Activated T-helper 1 cell treated with anti-CD3 and anti-CD28 coated beads, Interleukin-2, amount 50 U/mL, for 16 hours (primary cell): ENCODE measurements around the gene IQSEC1.

ENCODE experiments used
- DNase-seq, 2 donors: peaks; one replicate each; pipeline ENCODE4 v3.0.0-alpha.2; 2020; ENCODE audit warnings: low read depth in 1 of 2, low spot score in 1 of 2

Gene IQSEC1

DNA sequence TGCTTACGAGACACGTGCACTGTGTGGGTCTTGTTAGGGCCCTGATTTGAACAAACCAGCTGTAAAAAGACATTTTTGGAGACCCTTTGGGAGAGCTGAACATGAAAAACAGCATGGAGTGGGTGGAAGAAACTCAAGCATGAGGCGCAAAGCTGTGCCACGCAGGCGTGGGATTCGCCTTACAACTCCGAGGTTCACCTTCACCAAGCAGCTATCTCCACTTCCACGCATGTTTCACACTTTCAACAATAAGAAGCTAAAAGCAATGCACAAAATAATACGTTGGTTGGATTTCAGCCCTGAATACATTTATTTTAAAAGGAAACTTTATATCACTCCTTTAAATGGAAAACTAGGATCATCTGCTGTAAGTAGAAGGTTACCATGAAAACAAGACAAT lies 42.5 kb downstream of the IQSEC1 start:
- no peak for DNase-seq

DNA sequence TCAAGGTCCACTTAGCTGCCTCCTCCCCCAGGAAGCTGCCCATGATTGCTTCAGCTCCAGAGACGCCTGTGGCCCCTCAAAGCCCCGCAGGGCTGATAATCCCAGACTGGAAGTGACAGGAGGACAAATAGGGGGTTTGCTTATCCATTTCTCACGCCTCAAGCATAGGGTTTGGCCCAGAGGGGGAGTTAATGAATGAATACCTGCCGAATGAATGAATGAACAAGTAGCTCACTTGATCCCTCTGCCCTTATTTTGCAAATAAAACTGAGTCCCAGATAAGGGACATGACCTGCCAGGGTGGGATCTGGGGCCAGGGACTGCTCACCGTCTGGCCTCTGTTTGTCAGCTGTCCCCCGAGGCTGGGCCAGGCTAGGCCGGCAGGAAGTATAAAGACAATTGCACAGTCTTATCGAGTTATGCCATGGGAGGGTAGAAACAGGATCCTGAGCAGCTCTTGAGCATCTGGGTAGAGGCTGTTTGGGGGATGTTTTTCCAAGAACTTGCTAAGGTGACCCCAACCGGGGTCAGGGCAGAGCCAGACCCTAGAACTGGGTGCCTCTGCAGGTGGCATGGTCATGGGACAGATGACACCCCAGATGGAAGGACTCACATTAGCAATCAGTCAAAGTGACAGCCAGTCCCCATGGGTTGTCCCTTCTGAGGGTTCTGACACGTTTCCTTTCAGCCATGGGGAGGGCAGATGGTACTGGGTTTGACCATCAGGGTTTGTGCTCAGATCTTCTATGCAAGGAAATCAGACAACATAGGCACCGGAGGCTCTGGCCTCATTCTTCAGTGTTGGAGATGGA lies 45.0 kb downstream of the IQSEC1 start:
- DNase-seq = no peak

DNA sequence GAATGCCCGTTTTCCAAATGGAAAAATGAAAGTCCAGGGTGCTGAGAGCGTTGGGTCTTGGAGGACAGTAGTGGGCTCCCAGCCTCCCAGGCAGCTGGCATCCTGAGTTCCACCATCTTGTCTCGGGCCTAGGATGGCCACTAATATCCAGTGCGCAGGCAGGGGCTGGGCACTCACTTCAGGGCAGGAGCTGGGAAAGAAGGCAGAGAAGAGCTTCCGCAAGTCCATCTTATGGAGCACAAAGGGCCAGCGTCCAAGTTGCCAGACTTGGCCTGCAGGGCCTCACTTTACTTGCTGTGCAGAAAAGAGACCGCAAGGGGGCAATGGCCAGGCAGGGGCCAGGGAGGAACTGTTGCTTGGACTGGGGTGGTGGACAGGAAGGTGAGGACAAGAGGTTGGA lies 46.1 kb downstream of the IQSEC1 start:
- no peak for DNase-seq

DNA sequence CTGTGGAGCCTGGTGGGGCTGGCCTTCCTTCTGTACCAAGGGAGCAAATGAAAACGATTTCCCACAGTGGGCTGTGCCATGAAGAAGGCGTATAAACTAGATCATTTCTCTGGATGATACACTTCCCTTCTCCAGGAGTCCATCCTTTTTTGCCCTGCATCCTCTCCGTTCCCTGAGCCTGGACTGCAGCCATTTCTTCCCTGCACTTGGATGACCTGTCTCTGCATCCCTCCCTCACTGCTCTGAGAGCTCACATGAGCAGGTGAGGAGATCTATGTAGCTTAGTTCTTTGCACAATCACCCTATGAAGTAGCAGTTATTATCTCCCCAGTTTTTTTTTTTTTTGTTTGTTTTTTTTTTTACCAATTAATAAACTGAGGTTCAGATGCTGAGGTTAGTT lies 46.7 kb downstream of the IQSEC1 start:
- no peak for DNase-seq

DNA sequence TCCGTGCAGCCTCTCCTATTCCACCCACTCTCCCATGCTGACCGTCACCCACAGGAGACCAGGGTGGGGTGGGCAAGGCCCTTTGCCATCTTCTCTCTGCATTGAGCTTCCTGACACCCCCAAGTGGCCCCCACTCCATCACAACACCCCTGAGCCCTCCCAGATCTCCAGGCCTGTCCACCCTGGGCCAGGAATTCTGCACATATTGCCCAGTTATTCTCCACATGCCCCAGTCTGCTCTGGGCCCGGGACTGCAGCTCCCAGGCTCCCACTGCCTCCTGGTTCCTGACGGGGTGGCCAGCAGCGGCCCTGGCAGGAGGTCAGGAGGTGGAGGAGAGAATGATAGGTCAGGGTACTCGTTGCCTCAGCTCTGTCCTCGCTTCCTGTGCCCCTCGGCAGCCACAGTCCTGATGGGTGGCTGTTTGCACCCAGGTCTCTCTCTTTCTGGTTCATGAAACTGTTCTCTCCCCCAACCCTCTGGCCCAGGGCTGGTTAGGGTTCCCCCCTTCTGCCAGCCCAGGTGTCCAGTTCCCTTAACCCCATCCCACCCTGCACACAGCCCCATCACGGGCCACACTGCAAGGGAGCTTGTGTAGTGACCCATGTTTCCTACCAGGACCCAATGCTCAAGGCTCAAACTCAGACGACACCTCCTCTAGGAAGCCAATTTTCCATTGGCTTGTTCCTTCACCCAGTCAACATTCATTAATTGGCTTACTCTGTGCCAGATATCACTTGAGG lies 47.3 kb downstream of the IQSEC1 start:
- no peak for DNase-seq

DNA sequence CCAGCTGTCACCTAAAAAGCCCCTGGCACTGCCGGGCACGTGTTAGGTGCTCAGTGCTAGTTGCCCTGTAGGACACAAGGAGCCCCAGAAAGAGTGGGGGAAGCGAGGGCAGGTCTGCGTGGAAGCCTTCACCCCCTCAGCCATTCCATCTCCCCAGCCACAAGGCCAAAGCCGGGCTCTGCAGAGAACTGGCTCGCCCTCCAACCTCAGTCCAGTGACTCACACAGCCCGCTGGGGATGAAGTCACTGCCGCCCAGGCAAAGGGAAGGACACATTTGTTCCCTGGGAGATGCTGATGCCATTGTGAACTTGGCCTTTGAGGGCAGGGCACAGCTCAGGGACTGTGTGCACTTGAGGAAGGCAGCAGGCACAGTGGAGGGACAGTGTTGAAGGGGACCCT lies 48.1 kb downstream of the IQSEC1 start:
- DNase-seq = no peak

DNA sequence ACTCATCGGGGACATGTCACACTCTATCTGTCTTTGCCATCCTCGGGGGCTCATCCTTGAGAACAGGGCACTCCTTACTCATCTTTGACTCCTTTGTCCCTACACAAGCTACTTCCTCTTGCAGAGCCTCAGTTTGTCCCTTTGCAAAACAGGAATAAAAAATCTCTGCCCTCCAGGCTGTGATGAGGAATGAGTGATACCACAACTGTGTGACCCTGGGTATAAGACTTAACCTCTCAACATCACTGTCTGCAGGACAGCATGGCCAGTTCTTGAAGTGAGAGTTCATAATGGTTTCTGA lies 48.5 kb downstream of the IQSEC1 start:
- DNase-seq = no peak

DNA sequence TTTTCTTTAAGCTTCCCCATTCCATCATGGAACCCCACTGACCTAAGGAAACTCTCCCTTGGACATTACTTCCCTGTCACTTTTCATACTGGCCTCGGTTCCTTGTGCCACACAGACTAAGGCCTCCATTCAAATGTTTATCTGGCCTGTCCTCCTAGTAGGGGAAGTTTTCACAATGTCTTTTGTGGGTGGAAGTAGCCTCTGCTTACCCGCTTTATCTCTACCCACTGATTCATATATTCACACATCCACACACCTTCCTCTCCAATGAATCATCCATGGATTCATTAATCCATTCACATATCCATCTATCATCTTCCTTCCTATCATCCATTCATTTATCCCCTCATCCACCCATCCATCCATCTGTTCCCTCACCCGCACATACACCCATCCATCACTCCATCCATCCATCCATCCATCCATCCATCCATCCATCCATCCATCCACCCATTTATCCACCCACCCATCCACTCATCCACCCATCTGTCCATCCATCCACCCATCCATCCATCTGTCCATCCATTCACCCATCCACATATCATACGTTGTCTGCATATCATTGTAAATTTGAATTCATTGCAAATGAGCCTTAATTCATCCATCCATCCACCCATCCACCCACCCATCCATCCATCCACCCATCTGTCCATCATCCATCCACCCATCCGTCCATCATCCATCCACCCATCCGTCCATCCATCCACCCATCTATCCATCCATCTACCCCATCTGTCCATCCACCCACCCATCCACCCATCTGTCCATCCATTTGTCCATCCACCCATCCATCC lies 49.1 kb downstream of the IQSEC1 start:
- no peak for DNase-seq

DNA sequence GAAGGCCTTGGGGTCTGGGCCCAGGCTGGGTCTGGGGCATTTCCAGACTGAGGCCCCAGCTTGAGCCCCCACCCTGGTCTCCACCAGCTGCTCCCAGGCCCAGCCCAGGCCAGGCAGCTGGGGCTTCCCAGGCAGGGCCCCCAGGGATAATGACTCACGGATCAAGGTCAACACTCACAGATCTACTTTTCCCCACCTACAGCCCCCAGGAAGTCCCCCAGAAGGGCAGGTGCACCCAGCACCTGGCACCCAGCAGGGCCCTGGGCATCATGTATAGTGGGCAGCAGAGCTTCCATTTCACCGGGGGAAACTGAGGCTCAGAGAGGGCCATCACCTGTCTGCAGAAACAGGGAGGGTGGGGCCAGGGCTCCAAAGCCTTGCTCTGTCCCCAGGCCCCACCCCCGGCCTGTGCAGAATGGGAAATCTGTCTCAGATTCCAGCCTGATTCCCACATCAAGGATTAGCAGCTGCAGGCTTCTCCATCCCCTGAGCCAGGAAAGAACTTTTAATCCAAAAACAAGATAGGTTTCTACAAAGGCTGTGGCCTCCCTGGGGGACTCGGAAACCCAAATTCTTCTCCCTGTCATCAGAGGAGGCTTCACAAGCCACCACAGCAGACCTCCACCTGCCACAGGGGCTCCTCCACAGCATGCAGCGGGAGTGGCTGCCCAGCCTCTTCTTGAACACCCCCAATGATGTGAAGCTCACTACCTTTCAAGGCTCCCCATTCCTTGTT lies 49.8 kb downstream of the IQSEC1 start:
- DNase-seq = no peak

DNA sequence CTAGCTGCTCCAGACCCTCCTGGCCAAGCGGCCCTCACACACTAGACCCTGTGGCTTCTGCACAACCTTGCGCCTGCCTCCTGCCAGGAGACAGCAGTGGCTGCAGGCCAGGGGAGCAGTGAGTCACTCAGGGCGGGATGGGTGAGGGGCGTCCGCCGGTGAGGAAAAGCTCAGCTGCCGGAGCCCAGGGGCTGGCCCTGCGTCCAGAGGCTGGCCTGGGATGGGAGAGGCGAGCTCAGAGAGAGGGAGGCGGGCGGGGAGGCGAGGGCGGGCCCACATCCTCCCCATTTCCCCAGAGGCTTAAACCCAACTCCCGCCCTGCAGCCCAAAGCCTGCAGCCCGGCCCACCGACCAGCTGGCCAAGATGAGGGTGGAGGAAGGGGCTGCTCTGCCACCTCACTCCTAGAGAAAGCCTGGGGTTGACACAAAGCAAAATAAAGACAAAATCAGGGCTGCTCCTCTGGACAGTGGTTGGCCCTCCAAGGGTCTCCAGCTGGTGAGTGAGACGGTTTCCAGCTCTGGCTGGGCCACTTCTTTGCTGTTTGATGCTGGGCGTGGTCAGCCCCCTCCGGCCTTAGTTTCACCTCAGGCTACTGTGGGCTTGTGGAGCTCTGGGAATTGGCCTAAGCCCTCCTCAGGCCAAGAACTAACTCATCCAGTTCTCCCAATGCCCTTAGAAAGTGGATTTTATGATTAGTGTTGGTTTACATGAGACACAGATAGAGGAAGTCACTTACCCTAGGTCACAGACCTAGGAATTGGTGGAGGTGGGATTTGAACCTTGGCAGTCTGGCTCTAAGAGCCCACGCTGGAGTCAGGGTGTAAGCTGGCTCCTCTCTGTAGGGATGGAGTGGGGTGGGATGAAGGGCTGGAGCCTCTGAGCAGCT lies 50.6 kb downstream of the IQSEC1 start:
- DNase-seq = no peak

DNA sequence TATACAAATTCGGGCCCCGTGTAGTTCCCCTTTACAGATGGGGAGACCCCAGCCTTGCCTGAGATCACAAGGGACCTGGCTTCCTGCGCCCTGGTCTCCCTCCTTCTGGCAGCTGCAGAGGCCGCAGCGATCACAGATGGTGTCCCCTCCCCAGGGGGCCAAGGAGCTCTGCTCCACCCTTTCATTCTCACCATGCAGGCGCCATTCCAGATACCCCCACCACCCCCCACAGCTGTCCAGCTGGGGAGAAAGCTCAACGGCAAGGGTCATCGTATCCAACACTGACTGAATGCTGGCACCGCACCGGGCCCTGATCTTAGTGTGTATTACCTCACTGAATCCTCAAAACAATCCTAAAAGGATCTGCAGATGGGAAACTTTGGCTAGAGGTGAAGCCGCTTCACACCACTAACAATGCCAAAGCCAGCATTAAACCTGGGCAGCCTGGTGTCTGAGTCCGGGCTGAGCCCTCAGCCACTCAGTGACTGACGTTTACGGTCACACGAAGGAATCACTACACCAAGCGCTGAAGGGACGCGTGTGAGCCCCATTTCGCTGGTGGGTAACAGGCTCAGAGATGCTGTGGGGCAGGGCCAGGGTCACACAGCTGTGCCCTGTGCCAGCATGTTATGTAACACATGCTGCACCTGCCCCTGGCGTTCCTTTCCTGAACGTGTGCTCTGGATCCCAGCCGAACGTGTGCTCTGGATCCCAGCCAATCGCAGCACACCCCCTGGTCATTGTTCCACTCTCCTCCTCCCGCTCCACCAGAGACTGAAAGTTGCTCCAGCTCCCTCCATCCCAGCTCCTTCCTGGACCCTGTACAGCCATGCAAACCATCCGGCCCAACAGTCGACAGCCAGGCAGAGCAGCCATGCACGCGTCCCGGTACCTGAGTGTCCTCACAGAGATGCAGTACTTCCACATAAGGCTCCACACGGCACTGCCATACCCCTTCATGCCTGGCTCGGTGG lies 51.8 kb downstream of the IQSEC1 start:
- DNase-seq = no peak

DNA sequence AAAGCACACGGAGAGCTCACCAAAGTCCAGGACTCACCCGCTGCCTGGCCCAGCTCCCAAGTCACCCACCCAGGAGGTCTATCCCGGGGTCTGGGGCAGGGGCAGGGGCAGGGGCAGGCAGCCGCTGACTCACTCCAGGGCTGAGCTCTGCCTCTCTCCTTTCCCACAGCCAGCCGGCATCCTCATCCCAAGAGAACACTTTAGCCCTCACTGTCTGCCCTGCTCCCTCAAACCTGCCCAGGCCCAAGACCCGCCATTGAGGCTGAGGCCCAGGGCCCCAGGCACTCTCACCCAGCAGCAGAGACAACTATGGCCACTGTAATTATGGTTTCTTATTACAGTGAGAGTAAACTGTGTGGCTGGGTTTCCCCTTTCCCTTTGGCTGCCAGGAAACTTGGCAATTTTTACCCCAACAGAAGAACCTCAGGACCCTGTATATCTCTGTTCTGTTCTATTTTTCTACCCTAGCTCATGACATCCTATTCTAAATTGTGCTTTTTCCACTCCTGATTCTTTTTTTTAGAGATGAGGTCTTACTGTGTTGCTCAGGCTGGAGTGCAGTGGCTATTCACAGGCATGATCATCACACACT lies 53.0 kb downstream of the IQSEC1 start:
- no peak for DNase-seq

DNA sequence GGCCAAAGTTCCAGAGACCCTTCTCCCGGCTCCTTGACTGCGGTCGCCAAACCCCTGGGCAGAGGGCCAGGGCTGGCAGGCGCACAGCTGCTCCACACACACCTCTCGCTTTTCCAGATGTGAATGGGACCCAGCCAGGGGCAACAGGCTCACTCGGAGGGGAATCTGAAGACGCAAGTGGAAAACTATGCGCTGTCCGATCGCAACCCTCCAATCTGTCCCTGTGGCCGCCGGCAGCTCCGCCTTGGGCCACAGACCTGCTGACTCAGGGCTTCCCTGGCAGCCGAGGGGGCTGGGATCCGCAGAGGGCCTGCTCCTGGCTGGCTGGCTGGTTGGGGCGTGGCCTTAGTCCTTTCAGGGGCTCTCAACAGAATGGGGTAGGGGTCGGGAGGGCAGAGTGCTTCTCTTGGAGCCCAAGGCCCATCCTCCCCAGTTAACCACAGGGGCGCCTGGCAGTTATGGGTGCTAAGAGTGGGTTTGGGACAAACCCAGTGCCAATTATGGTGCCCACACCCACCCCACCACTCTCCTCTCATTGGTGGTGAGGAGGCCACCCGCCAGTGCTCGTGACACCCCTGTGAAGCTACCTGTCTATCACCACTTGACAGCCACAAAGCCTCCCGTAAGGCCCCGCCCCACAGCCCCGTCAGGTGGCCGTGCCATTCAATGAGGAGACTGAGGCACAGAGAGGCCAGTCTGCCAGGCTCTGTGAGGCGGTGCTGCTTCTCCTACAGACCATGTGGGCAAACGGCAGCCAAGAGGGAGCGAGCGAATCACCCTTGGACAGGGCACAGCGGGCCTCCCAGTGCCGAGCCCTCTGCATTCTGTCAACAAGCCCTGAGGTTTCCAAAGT lies 53.8 kb downstream of the IQSEC1 start:
- no peak for DNase-seq

DNA sequence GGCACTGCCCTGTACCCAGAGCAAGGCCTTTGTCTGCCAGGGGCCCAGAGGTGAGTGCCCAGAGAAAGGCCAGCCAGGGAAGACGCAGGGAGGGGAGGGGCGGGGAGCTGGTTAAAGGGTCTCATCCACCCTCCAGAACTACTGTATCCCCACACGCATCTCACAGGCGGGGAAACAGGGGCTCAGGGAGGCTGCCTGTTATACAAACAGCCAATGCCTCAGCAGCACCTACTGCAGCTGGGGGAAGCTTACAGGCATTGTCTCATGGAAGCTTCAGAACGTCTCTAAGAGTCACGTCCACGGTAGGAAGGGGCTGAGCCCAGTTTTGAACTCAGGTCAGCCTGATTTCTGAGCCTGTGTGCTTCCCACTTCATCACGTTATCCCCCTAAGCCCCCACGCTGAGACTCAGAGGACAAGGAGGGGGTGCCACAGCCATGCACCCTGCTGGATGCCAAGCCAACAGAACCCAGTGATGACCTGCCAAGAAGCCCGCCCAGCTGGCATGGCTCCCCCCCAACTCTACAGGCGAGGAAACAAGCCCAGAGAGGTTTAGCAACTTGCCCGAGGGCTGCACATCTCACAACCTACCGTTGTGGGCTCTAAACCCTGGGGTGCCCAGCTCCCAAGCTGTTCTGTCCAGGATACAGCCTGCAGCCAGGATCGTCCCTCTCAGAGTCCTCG lies 54.5 kb downstream of the IQSEC1 start:
- DNase-seq = no peak

DNA sequence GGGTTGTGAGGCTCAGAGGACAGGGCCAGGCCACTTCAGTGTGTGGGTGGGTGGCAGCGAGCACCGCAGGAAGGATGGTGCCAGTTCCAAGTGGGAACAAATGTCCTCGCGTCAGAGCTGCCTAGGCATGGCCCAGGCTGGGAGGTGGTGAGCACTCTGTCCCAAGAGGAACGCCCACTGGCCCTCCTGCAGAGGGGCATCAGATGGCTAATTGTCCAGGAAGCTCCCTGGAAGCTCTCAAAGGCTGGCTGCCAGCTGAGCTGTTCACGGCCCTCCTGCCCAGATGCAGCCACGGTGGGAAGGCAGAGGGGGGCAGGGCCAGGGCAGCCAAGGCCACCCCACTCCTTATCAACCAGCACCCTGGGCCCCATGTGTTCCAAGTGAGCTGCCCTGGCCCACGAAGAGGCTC lies 55.2 kb downstream of the IQSEC1 start:
- no peak for DNase-seq

DNA sequence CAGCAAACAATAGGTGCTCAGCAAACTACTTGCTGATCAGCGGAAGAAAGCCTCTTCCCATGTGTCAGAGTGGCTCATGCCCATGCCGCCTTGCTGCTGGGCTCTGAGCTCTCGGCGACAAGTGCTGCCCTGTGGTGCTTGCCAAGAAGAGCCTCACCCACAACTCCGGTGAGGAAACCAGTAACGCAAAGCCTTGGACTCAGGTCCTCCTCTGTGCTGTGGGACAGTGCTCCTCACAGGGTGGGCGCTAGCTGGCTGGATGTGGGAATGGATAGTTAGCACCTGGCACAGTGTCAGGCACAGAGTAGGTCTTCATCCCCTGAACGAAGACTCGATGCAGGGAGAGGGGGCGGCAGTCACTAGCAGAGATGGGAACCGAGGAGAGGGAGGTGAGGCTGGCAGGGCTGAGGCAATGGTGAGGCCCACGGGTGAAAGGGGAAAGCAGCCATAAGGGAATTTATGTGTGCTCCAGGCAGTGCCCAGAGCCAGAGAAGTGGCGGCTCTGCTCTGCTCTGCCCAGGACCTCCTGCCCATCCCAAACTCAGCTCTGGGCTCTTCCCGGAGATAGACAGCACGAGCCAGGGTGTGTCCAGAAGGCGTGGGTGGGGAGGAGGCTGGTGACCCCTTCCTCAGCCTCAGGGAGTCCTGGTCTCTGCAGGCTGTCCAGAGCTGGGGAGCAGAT lies 55.7 kb downstream of the IQSEC1 start:
- no peak for DNase-seq
